HFF-Myc (cell line): ENCODE measurements around the gene ZNF219.

Experiments
- DNase-seq: peaks from one replicate; pipeline ENCODE4 v3.0.0-alpha.2; 2011; ENCODE audit warnings: low read depth; ENCODE audit errors: extremely low read depth
- H3K4me3 ChIP-seq: replicated peaks from 2 replicates; pipeline ENCODE4 v1.5.1; 2011; ENCODE audit warnings: low read depth, mild to moderate bottlenecking, control low read depth, low read length
- CTCF ChIP-seq: IDR thresholded peaks from 2 replicates; pipeline ENCODE4 v1.5.1; 2012; ENCODE audit warnings: mild to moderate bottlenecking, low read depth, low read length, control low read depth; ENCODE audit errors: missing control alignments

The ZNF219 gene

GRCh38 chr14:21073921-21074320 is 24.5 kb downstream of the ZNF219 start:
- H3K4me3 ChIP-seq, result no peak overlapping the region
- TF ChIP-seq CTCF, result no peak
- DNase-seq, result no peak

GRCh38 chr14:21072781-21073339 is 25.6 kb downstream of the ZNF219 start:
- DNase-seq, result no peak
- no peak for TF ChIP-seq CTCF

GRCh38 chr14:21072031-21072473 is 26.4 kb downstream of the ZNF219 start:
- TF ChIP-seq CTCF, result no peak
- H3K4me3 ChIP-seq, result peak overlapping the region; percentile 83
- DNase-seq, result no peak

More at GRCh38 chr14:21072781-21073339, 25.6 kb downstream of the ZNF219 start:
- no peak overlapping the region for H3K4me3 ChIP-seq

- no peak for TF ChIP-seq CTCF
- peak overlapping the region; percentile 83 for H3K4me3 ChIP-seq
- peak; percentile 76 for DNase-seq
Observed at GRCh38 chr14:21071225-21072030, 27.0 kb downstream of the ZNF219 start.

GRCh38 chr14:21070610-21071224 is 27.7 kb downstream of the ZNF219 start:
- TF ChIP-seq CTCF, result no peak
- DNase-seq, result no peak
- H3K4me3 ChIP-seq, result peak overlapping the region; percentile 83

GRCh38 chr14:21070083-21070609 is 28.3 kb downstream of the ZNF219 start, which contains the start of gene ARHGEF40:
Gene ARHGEF40, plus strand, starts transcription at chr14:21070304. Its CDS starts 93 bp downstream, at chr14:21070397.
- no peak for TF ChIP-seq CTCF
- DNase-seq, result no peak
- H3K4me3 ChIP-seq, result peak within 1 kb of the TSS; percentile 83
